Measurements from ENCODE around the gene GULP1. TPM values are rescaled to one million over a fixed set of nuclear protein-coding genes. Genes with fewer than 3 reads are reported as not detected.
"Not testable (repeated sequence)": the region's sequence is repeated elsewhere in the genome, so short reads cannot be mapped to it uniquely, and the experiment has no call there.

Gene GULP1
- total RNA-seq, 4 donors from 2014 or later, result 6.4 to 44.1 (median 25.4) TPM

- Histone ChIP-seq H3K36me3 (no peaks in the 10 kb centered on the region), H3K4me1 (peaks cover 3 to 18% (median 11%) of the 10 kb centered on the region in 4 donors), H3K4me3 (no peak overlapping the region), H3K27me3 (no peaks in the 10 kb centered on the region), H3K9me3 (no peaks in the 10 kb centered on the region), H3K27ac (no peak overlapping the region)
- no peak for DNase-seq
- in situ Hi-C loops (cut with MboI; ENCODE audit: low pct_ligation_motif_present in 1 of 4, low pct_unique_long_range_greater_than_20kb in 1 of 4, low sequenced_read_pairs in 3 of 4), result no loop called here
- TF ChIP-seq EP300 (IDR thresholded peaks at IDR 0.05; ENCODE audit: low read depth), result no peak
- no peak for TF ChIP-seq POLR2A (IDR thresholded peaks at IDR 0.05)
- TF ChIP-seq CTCF (IDR thresholded peaks at IDR 0.05), result no peak
- no peak for TF ChIP-seq POLR2AphosphoS5 (IDR thresholded peaks at IDR 0.05)
- intact Hi-C loops (cut with DNase I; ENCODE audit: low total_unique reads), result no loop called here
These were observed 310.3 kb downstream of the GULP1 start for GRCh38 chr2:188601927-188602326.

- Histone ChIP-seq H3K36me3 (no peaks in the 10 kb centered on the region), H3K9me3 (no peaks in the 10 kb centered on the region), H3K4me3 (no peak overlapping the region), H3K27me3 (no peaks in the 10 kb centered on the region), H3K27ac (no peak overlapping the region), H3K4me1 (peaks cover 0 to 8% (median under 1%) of the 10 kb centered on the region in 4 donors)
- DNase-seq, result no peak
- TF ChIP-seq EP300 (IDR thresholded peaks at IDR 0.05; ENCODE audit: low read depth), result no peak
- intact Hi-C loops (cut with DNase I; ENCODE audit: low total_unique reads), result no loop called here
- in situ Hi-C loops (cut with MboI; ENCODE audit: low pct_ligation_motif_present in 1 of 4, low pct_unique_long_range_greater_than_20kb in 1 of 4, low sequenced_read_pairs in 3 of 4), result no loop called here
- 48 to 88% methylated on average over 1 of the region's 1 CpG for WGBS, 2 donors (ENCODE audit: low coverage in 1 of 2)
These were observed 312.9 kb downstream of the GULP1 start for GRCh38 chr2:188604579-188604978.

- H3K4me3 ChIP-seq; in situ Hi-C loops (cut with MboI; ENCODE audit: low pct_ligation_motif_present in 1 of 4, low pct_unique_long_range_greater_than_20kb in 1 of 4, low sequenced_read_pairs in 3 of 4); H3K36me3 ChIP-seq; H3K27me3 ChIP-seq; intact Hi-C loops (cut with DNase I; ENCODE audit: low total_unique reads); H3K9me3 ChIP-seq; DNase-seq; H3K4me1 ChIP-seq; H3K27ac ChIP-seq: not testable (repeated sequence)
- WGBS, 2 donors (ENCODE audit: low coverage in 1 of 2), result 92% methylated on average over 31 of the region's 39 CpGs; no CpG with 5 or more reads in 1 of the 2 donors
These were observed 314.2 kb downstream of the GULP1 start for GRCh38 chr2:188605609-188606584.

- intact Hi-C loops (cut with DNase I; ENCODE audit: low total_unique reads); in situ Hi-C loops (cut with MboI; ENCODE audit: low pct_ligation_motif_present in 1 of 4, low pct_unique_long_range_greater_than_20kb in 1 of 4, low sequenced_read_pairs in 3 of 4); H3K4me3 ChIP-seq; H3K4me1 ChIP-seq; H3K27ac ChIP-seq; DNase-seq; H3K27me3 ChIP-seq; H3K36me3 ChIP-seq; H3K9me3 ChIP-seq: not testable (repeated sequence)
- 94 to 97% methylated on average over 5 to 23 of the region's 30 CpGs for WGBS, 2 donors (ENCODE audit: low coverage in 1 of 2)
These were observed 314.9 kb downstream of the GULP1 start for GRCh38 chr2:188606596-188606995.

- Histone ChIP-seq H3K4me1 (peaks cover 0 to 7% (median 0%) of the 10 kb centered on the region in 4 donors), H3K4me3 (no peak overlapping the region), H3K9me3 (no peaks in the 10 kb centered on the region), H3K27ac (no peak overlapping the region), H3K27me3 (no peaks in the 10 kb centered on the region), H3K36me3 (no peaks in the 10 kb centered on the region)
- intact Hi-C loops (cut with DNase I; ENCODE audit: low total_unique reads) (loop anchor here (1.0 kb wide), 1 partner anchor 12 kb away; no protein-coding TSS in a partner anchor), in situ Hi-C loops (cut with MboI; ENCODE audit: low pct_ligation_motif_present in 1 of 4, low pct_unique_long_range_greater_than_20kb in 1 of 4, low sequenced_read_pairs in 3 of 4) (no loop called here)
- TF ChIP-seq CTCF (IDR thresholded peaks at IDR 0.05) (no peak), POLR2AphosphoS5 (IDR thresholded peaks at IDR 0.05) (no peak)
- 38 to 42% methylated on average over 2 of the region's 2 CpGs for WGBS, 2 donors (ENCODE audit: low coverage in 1 of 2)
- DNase-seq, result no peak
These were observed 315.8 kb downstream of the GULP1 start for GRCh38 chr2:188607501-188607900.
